GM10847 (cell line): ENCODE data around the gene MAFB.

Source experiments
- POLR2A ChIP-seq: IDR thresholded peaks from 2 replicates; pipeline ENCODE4 v1.6.1; 2011; ENCODE audit not compliant: insufficient read length; ENCODE audit errors: extremely low read depth

The MAFB gene

GRCh38 chr20:40639676-40640355 is 49.2 kb downstream of the MAFB start:
- TF ChIP-seq POLR2A, result no peak

- no peak for TF ChIP-seq POLR2A
Observed at GRCh38 chr20:40639132-40639531, 49.9 kb downstream of the MAFB start.

- TF ChIP-seq POLR2A, result no peak
Observed at GRCh38 chr20:40638414-40638813, 50.6 kb downstream of the MAFB start.

- no peak for TF ChIP-seq POLR2A
Observed at GRCh38 chr20:40637176-40637575, 51.9 kb downstream of the MAFB start.

- no peak for TF ChIP-seq POLR2A
Observed at GRCh38 chr20:40636486-40636885, 52.5 kb downstream of the MAFB start.

GRCh38 chr20:40635971-40636370 is 53.1 kb downstream of the MAFB start:
- TF ChIP-seq POLR2A, result no peak
